ENCODE results near the gene NID1.

GRCh38 chr1:236018885-236019453 lies 45.9 kb downstream of the NID1 start:
- TF ChIP-seq CTCF (IDR thresholded peaks at IDR 0.05) (no peak), POLR2A (IDR thresholded peaks at IDR 0.05) (no peak)

Measured in suprapubic skin (tissue), 3 donors.